ENCODE measurements around the gene TMEM205. TPM values are rescaled to one million over a fixed set of nuclear protein-coding genes. Genes with fewer than 3 reads are reported as not detected.
A peak's percentile ranks its signal among the peaks of the same experiment; 100 is the strongest.

Gene TMEM205
- total and polyA plus RNA-seq, 10 of the 15 experiments (the other 5 are each of a cell fraction or from before 2014, with no cell fraction given) = 27.8 to 144 (median 88.3) TPM

- TF ChIP-seq BMI1 (IDR thresholded peaks at IDR 0.05; ENCODE audit: borderline replicate concordance) = peak; percentile 89
- TF ChIP-seq ZBED1 (IDR thresholded peaks at IDR 0.05; ENCODE audit: borderline replicate concordance) = no peak
- no peak for TF ChIP-seq SIX5 (IDR thresholded peaks at IDR 0.05; ENCODE audit: low read depth, low read length, severe bottlenecking)
- TF ChIP-seq EP300 (IDR thresholded peaks at IDR 0.05; ENCODE audit: borderline replicate concordance in 1 of 2, control insufficient read depth in 1 of 2, low read depth in 2 of 2, low read length in 2 of 2) = no peak
- TF ChIP-seq ZNF687 (IDR thresholded peaks at IDR 0.05) = no peak
- TF ChIP-seq YBX1 (IDR thresholded peaks at IDR 0.05) = no peak
- TF ChIP-seq CREB1 (IDR thresholded peaks at IDR 0.05; ENCODE audit: low read depth) = no peak
- no peak for TF ChIP-seq MTA3 (IDR thresholded peaks at IDR 0.05; ENCODE audit: borderline replicate concordance, low read length)
- TF ChIP-seq RB1 (IDR thresholded peaks at IDR 0.05; ENCODE audit: borderline replicate concordance) = no peak
- TF ChIP-seq ZNF207 (IDR thresholded peaks at IDR 0.05; ENCODE audit: borderline replicate concordance) = no peak
- no peak for TF ChIP-seq RELB (IDR thresholded peaks at IDR 0.05; ENCODE audit: low read depth)
- peak; percentile 96 for TF ChIP-seq PKNOX1 (IDR thresholded peaks at IDR 0.05)
- no peak for TF ChIP-seq MYB (IDR thresholded peaks at IDR 0.05; ENCODE audit: borderline replicate concordance, low read depth, low read length)
- TF ChIP-seq PBX3 (IDR thresholded peaks at IDR 0.05; ENCODE audit: insufficient replicate concordance, low read depth, low read length) = peak; percentile 90
- no peak for TF ChIP-seq IKZF2 (IDR thresholded peaks at IDR 0.05)
- no peak for TF ChIP-seq SUZ12 (IDR thresholded peaks at IDR 0.05; ENCODE audit: unreplicated experiment)
- no peak for TF ChIP-seq RAD51 (IDR thresholded peaks at IDR 0.05)
- peak; percentile 59; the same call in 1 of the 2 replicates for TF ChIP-seq MXI1 (IDR thresholded peaks at IDR 0.05; ENCODE audit: low read depth, low read length)
- TF ChIP-seq ZNF622 (IDR thresholded peaks at IDR 0.05) = no peak
- no peak for TF ChIP-seq NFYA (IDR thresholded peaks at IDR 0.05; ENCODE audit: borderline replicate concordance, low read depth, low read length)
- TF ChIP-seq IRF3 (IDR thresholded peaks at IDR 0.05) = no peak
- no peak for TF ChIP-seq ESRRA (IDR thresholded peaks at IDR 0.05; ENCODE audit: low read length)
These were observed 27.3 kb upstream of the TMEM205 start (continued) for GRCh38 chr19:11373166-11373884.
